Neural crest cell (in vitro differentiated cells): ENCODE measurements around the gene CD63. TPM values are rescaled to one million over a fixed set of nuclear protein-coding genes. Genes with fewer than 3 reads are reported as not detected.

Source experiments
- DNase-seq: peaks from one replicate; pipeline ENCODE4 v3.0.0; 2021; ENCODE audit warnings: low read depth, mixed read lengths, low spot score
- H3K27ac Mint-ChIP-seq: one replicate; pipeline ENCODE4 v1.8.0; 2021; ENCODE audit warnings: mild to moderate bottlenecking, mixed read lengths; ENCODE audit not compliant: unreplicated experiment
- H3K27me3 Mint-ChIP-seq: 2 replicates; pipeline ENCODE4 v1.8.0; 2021; ENCODE audit warnings: low read depth, mild to moderate bottlenecking, mixed read lengths
- H3K36me3 Mint-ChIP-seq: 2 replicates; pipeline ENCODE4 v1.8.0; 2021; ENCODE audit warnings: low read depth, mild to moderate bottlenecking, mixed read lengths
- H3K4me1 Mint-ChIP-seq: 2 replicates; pipeline ENCODE4 v1.8.0; 2021; ENCODE audit warnings: mixed read lengths
- H3K4me3 Mint-ChIP-seq: one replicate; pipeline ENCODE4 v1.8.0; 2021; ENCODE audit warnings: mild to moderate bottlenecking, mixed read lengths
- H3K9me3 Mint-ChIP-seq: 2 replicates; pipeline ENCODE4 v1.8.0; 2021; ENCODE audit warnings: mixed read lengths
- total RNA-seq: library from RNA; stranded (reverse); gene quantifications from 2 replicates; pipeline ENCODE4 v1.2.1, GENCODE V29; 2021
- TF ChIP-seq, protein P1 (sequence below): fragments of 200-600 bp; sonication (generic); conservative IDR thresholded peaks from 2 replicates; pipeline ENCODE4 v1.5.0; 2021; ENCODE audit warnings: antibody characterized with exemption, mild to moderate bottlenecking

Gene CD63
- total RNA-seq, 1 donor from 2014 or later, result 560 TPM

DNA sequence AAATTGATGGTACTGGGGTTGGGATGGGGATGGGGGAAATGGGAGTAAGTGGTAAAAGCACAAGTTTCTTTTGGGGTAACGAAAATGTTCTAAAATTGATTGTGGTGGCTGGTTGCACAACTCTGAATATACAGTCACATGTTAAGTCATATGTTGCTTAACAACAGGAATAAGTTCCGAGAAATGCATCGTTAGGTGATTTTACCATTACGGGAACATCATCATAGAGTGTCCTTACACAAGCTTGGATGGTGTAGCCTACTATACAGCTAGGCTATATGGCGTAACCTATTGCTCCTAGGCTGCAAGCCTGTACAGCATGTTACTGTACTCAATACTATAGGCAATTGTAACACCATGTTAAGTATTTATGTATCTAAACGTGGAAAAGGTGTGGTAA, 52.1 kb downstream of the CD63 start:
- TF ChIP-seq, protein P1, sequence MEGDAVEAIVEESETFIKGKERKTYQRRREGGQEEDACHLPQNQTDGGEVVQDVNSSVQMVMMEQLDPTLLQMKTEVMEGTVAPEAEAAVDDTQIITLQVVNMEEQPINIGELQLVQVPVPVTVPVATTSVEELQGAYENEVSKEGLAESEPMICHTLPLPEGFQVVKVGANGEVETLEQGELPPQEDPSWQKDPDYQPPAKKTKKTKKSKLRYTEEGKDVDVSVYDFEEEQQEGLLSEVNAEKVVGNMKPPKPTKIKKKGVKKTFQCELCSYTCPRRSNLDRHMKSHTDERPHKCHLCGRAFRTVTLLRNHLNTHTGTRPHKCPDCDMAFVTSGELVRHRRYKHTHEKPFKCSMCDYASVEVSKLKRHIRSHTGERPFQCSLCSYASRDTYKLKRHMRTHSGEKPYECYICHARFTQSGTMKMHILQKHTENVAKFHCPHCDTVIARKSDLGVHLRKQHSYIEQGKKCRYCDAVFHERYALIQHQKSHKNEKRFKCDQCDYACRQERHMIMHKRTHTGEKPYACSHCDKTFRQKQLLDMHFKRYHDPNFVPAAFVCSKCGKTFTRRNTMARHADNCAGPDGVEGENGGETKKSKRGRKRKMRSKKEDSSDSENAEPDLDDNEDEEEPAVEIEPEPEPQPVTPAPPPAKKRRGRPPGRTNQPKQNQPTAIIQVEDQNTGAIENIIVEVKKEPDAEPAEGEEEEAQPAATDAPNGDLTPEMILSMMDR, result no peak
- no peak for DNase-seq
- Mint-ChIP-seq H3K4me1 (peaks cover 10% of the 10 kb centered on the region), H3K36me3 (no peaks in the 10 kb centered on the region), H3K27ac (no peak overlapping the region), H3K9me3 (no peaks in the 10 kb centered on the region), H3K27me3 (peaks cover 7% of the 10 kb centered on the region), H3K4me3 (no peak overlapping the region)

DNA sequence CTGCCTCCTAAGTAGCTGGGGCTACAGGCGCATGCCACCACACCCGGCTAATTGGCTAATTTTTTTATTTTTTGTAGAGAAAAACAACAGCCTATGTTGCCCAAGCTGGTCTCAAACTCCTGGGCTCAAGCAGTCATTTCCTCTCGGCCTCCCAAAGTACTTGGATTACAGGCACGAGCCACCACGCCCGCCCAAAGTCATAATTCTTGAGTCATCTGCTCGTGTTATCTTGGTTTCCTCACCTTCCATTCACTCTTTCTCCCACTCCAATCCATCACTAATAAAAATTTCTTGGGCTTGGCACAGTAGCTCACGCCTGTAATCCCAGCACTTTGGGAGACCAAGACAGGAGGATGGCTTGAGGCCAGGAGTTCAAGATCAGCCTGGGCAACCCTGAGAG, 53.1 kb downstream of the CD63 start:
- Mint-ChIP-seq H3K4me1 (no peaks in the 10 kb centered on the region), H3K4me3 (no peak overlapping the region), H3K36me3 (no peaks in the 10 kb centered on the region), H3K27me3 (peaks cover 3% of the 10 kb centered on the region), H3K27ac (no peak overlapping the region), H3K9me3 (no peaks in the 10 kb centered on the region)
- TF ChIP-seq, protein P1, result no peak
- no peak for DNase-seq

Other genes starting within 250 kb of the CD63 start
- gene OR6C68, start 236.6 kb downstream of the CD63 start, total RNA-seq, result not detected in 2 replicates
- gene OR6C4, start 179.4 kb downstream of the CD63 start, total RNA-seq, result not detected in 2 replicates
- not detected in 2 replicates for gene OR2AP1, start 156.5 kb downstream of the CD63 start, total RNA-seq
- not detected in 2 replicates for gene OR10P1, start 92.1 kb downstream of the CD63 start, total RNA-seq
- 57.9 and 63.7 TPM in 2 replicates for gene ITGA7, start 21.1 kb downstream of the CD63 start, total RNA-seq
- 105 and 111 TPM in 2 replicates for gene BLOC1S1, start 13.0 kb downstream of the CD63 start, total RNA-seq
- 10.4 and 14.2 TPM in 2 replicates for gene RDH5, start 8.6 kb downstream of the CD63 start, total RNA-seq
- 66.6 and 67.0 TPM in 2 replicates for gene GDF11, start 14.1 kb upstream of the CD63 start, total RNA-seq
- gene SARNP, start 88.7 kb upstream of the CD63 start, total RNA-seq, result 121 and 123 TPM in 2 replicates
- 32.6 and 33.3 TPM in 2 replicates for gene ORMDL2, start 89.0 kb upstream of the CD63 start, total RNA-seq
- 35.3 and 40.3 TPM in 2 replicates for gene DNAJC14, start 100.6 kb upstream of the CD63 start, total RNA-seq
- gene MMP19, start 113.9 kb upstream of the CD63 start, total RNA-seq, result not detected in 2 replicates
- gene PYM1, start 198.9 kb upstream of the CD63 start, total RNA-seq, result 54.0 and 56.8 TPM in 2 replicates
- gene DGKA, start 202.2 kb upstream of the CD63 start, total RNA-seq, result 17.1 and 18.8 TPM in 2 replicates
- 36.9 and 39.9 TPM in 2 replicates for gene PMEL, start 237.0 kb upstream of the CD63 start, total RNA-seq
- gene CDK2, start 237.8 kb upstream of the CD63 start, total RNA-seq, result 125 TPM in 2 replicates
- gene RAB5B, start 245.1 kb upstream of the CD63 start, total RNA-seq, result 86.5 and 97.3 TPM in 2 replicates